Kidney glomerular epithelial cell (primary cell): ENCODE results near the gene C3orf20.
"Not testable (repeated sequence)": the region's sequence is repeated elsewhere in the genome, so short reads cannot be mapped to it uniquely, and the experiment has no call there.

Experiments
- DNase-seq: peaks from one replicate; lab custom pipeline; 2025; lab: John Stamatoyannopoulos, UW

The C3orf20 gene

DNA sequence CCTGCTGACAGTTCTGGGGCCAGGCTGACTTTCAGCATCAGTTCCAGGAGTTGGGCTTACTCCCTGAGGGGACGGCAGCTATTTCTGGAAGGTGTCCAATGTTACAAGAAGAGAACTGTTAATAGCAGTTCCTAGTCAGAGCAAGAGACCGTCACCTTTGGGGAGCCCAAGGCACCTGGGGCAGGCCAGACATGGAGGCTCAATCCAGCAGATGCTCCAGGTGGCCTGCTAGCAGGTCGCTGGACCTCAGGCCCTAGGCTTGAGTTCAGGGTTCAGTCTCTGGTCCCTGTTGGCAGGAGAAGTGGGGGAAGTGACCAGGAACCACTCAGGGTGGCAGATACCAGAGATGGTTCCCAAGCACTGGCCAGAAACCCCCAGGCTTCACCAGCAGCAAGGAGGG, 25.9 kb downstream of the C3orf20 start:
- DNase-seq = no peak

- no peak for DNase-seq
These were observed 26.7 kb downstream of the C3orf20 start for GRCh38 chr3:14701676-14702075.

DNA sequence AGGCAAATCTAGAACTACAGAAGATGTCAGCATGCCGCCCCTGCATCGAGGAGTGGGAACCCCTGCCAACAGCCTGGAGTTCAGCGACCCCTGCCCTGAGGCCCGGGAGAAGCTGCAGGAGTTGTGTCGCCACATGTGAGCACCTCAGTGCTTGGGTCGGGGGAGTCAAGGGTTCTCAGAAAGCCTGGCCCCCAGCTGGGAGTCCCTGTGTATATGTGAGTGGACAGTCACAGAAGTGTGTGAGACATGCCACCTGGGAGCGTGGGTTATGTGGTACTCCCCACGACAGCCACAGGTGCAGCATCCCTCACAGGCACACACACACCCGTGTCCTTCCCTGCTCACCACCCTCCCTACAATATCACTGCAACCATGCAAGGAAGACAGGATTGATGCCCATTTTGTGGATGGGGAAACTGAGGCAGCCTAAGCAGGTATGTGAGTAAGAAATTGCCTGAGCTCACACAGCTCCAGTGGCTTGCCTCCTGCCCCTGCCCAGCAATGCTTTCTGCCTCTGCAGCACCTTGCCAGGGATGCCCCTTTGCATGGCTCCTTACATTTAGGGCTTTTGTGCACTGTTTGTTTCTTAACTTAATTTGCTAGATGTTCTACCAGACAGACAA, 28.3 kb downstream of the C3orf20 start:
- no peak for DNase-seq

- DNase-seq = no peak
These were observed 28.9 kb downstream of the C3orf20 start for GRCh38 chr3:14703791-14704190.

- no peak for DNase-seq
These were observed 31.2 kb downstream of the C3orf20 start for GRCh38 chr3:14706096-14706495.

DNA sequence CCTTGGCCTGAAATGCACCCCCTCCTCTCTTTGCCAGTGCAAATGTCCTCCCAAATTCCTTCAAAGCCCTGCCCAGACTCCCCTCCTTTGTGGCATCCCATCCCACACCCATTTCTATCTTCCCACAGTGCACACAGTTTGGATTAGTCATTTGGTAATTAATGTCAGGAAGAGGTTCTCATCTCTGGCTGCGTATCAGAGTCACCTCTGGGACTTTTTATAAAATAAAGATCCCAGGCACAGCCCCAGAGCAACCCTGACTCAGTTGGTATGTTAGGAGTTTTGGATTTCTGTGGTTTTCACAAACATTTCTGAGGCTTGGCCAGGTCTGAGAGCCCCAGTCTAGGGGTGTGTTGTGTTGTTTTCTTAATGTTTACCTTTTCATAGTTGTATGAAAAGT, 41.6 kb downstream of the C3orf20 start:
- peak; percentile 56 for DNase-seq

- no peak for DNase-seq
These were observed 42.4 kb downstream of the C3orf20 start for GRCh38 chr3:14717307-14717706.

DNA sequence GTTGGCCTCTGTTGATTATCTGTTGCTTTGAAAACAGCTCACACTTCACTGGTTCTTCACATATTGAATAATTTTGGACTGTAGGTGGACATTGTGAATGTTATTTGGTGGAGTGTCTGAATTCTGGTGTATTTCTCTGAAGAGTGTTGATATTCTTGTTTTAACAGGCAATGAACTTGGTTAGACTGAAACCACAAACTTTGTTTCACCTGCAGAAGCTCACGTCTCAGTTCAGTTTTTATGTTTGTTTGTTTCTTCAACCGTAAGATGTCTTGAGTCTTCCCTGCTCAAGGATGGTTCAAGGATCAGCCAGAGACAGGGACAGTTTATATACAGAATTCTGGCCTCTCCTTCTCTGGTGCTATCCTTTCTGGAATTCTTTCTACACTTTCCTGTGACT, 43.6 kb downstream of the C3orf20 start:
- DNase-seq = no peak

DNA sequence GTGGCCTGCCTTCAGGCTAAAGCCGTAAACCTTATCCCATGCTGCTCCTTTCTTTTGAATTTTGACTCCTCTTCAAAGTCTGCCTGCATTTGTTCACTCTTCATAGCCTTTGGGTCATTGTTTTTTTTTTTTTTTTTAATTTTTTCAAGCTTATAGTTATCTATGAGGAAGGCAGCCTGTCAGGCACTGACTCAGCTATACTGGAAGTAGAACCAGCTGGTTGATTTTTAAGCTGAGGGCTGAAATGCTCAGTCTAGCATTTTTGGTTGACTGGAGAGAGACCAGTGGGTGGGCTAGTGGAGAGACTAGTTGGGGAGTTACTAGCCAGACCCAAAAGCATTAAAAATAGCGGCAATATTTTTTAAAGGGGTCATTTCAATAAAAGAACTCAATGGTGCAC, 44.1 kb downstream of the C3orf20 start:
- no peak for DNase-seq

DNA sequence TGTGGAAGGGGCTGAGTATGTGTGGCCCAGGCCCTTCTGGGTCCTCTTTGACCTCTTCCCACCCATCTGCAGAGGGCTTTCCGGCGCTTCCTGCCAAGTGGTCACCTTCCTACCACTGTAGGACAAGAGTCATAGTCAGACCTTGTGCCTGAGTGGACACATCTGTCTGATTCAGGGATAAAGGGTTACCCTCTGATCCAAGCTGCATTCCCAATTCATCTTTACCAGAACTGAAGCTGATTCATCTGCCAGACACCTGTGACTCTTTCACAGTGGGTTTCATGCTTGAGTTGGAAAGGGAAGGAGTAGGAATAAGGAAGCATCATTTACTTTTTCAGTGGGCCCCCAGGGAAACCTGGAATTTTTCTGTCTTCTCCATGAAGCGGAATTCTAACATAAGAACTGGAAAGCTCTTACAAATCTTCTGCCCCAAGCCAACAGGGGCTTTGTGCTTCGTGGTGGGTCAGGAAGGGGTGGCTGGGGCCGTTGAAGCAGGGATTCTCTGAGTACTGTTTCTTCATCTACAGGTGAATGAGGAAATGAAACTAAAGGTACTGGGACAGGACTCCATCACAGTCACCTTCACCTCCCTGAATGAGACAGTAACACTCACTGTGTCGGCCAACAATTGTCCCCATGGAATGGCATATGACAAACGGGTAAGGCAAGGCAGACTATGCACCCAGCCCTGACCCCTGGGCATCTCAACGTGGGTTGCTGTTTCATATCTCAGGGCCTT, 46.4 kb downstream of the C3orf20 start:
- DNase-seq = no peak

DNA sequence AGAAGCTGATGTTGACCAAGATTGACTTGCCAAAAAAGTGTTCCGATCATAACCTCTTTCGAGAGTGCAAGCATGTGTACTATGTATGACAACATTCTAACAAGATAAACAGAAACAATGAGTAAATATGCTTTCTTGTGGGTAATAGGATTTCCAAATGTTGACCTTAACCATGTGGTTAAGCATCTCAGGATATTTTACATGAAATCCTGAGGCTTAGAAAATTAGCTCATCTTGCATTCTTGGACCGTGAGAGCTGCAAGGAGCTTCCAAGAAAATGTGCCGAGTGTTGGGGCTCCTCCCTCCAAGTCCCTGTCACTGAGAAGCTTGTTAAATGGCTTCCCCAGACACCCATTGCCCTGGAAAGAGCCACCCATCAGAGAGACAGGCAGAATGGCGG, 50.1 kb downstream of the C3orf20 start:
- no peak for DNase-seq

- no peak for DNase-seq
These were observed 50.9 kb downstream of the C3orf20 start for GRCh38 chr3:14725564-14726440.

DNA sequence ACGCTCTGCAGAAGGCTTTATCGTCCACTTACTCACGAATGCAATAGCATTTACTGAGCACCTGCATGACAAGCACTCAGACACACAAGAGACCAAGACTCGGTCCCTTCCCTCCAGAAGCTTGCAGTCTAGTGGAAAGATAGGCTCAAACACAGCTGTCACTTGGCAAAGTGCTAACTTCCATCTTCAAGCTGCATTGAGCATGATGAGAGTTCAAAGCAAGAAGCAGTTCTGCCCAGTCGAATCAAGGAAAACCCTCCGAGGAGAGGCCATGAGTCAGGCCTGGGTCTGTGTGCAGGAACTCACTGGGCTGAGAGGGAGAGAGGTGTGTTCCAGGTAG, 51.5 kb downstream of the C3orf20 start:
- no peak for DNase-seq

- no peak for DNase-seq
These were observed 53.2 kb downstream of the C3orf20 start for GRCh38 chr3:14728113-14728512.

GRCh38 chr3:14730703-14731382, 55.9 kb downstream of the C3orf20 start:
- DNase-seq = no peak

DNA sequence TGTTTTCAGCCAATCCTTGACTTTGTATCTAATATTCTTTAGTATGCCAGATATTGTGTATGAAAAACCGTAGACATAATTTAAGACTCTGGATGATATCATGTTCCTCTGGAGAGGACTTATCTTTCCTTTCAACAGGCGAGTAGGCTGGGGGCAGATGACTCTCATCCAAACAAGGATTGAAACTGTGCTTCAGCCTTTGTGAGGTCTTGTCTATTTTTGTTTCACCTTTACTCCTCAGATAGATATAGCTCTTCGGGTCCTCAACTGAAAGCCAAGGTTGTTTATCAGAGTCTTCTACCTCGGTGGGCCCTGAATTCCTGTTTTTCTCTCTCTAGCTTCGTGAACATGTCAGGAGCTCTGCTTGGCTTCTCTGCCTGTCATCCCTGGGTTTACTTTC, 66.0 kb downstream of the C3orf20 start:
- DNase-seq = no peak

GRCh38 chr3:14741510-14741909, 66.6 kb downstream of the C3orf20 start:
- no peak for DNase-seq

DNA sequence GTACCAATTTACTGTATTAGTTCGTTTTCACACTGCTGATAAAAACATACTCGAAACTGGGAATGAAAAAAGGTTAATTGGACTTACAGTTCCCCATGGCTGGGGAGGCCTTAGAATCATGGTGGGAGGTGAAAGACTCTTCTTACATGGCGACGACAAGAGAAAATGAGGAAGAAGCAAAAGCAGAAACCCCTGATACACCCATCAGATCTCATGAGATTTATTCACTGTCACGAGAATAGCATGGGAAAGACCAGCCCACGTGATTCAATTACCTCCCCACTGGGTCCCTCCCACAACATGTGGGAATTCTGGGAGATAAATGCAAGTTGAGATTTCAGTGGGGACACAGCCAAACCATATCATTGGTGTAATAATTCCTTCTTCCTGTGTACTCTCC, 69.6 kb downstream of the C3orf20 start:
- no peak for DNase-seq

DNA sequence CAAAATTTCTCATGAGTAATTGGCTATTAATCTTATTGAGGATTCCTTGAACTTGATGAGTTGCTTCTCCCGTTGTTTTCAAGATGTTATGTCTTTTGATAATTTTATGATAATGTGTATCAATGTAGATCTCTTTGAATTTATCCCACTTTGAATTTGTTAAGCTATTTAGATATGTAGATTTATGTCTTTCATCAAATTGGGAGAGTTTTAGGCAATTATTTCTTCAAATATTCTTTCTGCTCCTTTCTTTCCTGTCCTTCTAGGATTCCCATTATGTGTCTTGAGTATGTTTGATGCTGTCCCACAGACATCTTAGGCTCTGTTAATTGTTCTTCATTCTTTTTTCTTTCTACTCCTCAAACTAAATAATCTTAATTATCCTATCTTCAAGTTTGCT, 75.7 kb downstream of the C3orf20 start:
- DNase-seq = no peak

DNA sequence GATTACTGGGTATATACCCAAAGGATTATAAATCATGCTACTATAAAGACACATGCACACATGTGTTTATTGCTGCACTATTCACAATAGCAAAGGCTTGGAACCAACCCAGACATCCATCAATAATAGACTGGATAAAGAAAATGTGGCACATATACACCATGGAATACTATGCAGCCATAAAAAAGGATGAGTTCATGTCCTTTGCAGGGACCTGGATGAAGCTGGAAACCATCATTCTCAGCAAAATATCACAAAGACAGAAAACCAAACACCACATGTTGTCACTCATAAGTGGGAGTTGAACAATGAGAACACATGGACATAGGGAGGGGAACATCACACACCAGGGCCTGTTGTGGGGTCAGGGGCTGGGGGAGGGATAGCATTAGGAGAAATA, 78.0 kb downstream of the C3orf20 start:
- DNase-seq = not testable (repeated sequence)

- no peak for DNase-seq
These were observed 82.3 kb downstream of the C3orf20 start for GRCh38 chr3:14757153-14757700.

- no peak for DNase-seq
These were observed 83.4 kb downstream of the C3orf20 start for GRCh38 chr3:14758297-14758696.
